HG03280 (cell line): ENCODE data around the gene TEKT5.

ENCODE experiments used
- ATAC-seq: cut with Tn5 transposase; IDR thresholded peaks from one replicate; pipeline ENCODE4 v1.9.1; 2021; ENCODE audit warnings: mild to moderate bottlenecking, moderate library complexity; ENCODE audit not compliant: unreplicated experiment

Gene TEKT5

DNA sequence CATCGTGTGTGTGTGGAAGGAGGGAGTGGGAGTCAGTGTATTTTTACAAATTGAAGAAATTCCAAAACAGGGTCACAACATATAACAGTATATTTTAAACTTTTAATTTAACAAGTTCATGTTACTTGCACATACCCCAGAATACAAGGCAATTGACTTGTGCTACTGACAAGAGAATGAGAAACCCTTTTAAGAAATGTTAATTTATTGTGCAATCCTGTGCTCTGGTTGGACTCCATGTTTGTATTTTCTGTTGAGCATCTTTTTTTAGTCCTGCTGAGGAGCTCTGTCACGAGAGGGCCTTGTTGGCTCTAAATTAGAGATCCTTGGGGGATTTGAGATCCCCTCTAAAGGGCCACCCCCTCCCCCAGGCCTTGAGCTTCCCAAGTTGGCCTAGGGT, 113.2 kb downstream of the TEKT5 start:
- no peak for ATAC-seq

DNA sequence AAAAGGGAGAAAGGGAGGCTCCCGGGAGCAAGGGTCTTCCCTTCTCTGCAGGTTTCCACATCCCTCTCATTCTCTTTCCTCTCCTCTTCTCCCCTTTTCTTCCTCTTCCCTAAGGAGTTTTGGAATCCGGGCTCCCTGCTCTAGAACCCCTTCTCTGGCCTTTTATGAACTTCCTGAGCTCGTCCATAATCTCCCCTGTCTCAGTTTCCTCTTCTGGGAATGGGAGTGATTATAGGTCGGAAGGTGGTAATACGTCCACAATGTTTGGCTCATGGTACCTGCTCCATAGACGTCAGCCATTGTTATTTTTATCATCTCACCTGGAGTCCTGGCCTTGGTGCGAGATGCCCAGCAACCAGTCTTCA, 113.9 kb downstream of the TEKT5 start:
- ATAC-seq = no peak

DNA sequence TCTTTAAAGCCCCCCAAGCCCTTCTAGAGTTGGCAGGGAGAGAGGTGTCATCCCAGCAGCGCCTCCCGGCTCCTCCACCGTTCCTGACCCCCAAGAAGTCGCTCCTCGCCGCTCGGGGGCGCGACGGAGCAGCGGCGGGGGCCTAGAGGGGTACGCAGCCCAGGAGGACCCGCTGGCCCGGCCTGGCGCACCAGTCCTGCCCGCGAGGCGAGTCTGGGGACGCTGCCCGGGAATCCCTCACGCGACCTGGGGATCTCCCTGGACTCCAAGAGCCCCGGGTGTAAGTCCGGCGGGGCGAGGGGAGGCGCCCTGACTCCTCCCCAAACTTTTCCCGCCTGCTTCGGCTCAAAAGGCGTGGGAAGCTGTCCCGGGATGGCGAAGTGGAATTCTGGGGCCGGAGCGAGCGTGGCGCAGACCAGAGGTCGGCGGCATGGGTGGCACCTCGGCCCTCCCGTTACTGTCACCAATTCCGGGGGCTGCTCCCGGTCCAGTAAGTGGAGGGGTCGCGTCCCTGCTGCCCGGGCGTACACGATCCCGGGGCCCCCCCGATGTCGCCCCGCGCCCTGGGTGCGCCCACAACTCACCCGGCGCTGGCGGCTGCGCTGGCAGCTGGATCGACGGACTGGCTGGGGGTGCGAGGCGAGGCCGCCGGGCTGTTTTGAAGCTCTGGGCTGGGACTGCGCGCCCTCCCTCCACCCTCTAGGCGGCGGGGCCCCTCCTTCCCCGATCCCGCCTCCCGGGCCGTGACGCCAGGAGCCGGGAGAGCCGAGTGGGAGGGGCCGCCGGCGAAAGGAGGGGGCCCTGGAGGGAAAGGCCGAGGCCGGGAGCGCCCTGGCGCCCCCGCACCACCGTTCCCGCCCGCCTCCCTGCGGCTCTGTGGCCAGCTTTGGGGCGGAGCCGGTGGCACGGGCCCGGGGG, 114.5 kb downstream of the TEKT5 start, which contains the start of gene EMP2:
Gene EMP2, minus strand, starts transcription at position 634 of the 918 bp plus-strand sequence. CDS start 32,981 bp downstream, outside the sequence.
- ATAC-seq = no peak

DNA sequence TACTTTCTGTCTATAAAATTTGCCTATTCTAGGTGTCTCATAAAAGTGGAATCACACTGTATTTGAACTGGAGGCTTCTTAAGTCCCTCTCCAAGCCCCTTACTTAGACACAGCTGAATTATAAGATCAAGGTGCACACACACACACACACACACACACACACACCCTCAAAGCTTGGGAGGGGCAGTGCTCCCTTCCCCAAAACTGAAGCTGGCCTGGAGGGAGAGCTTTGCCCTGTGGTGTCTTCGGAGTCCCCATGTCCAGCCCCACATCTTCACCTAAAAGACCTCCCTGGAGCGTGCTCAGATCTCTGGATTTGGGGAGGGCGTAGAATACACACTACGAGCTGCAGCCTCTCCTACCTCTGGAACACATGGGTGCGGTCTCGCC, 115.2 kb downstream of the TEKT5 start:
- ATAC-seq = no peak

DNA sequence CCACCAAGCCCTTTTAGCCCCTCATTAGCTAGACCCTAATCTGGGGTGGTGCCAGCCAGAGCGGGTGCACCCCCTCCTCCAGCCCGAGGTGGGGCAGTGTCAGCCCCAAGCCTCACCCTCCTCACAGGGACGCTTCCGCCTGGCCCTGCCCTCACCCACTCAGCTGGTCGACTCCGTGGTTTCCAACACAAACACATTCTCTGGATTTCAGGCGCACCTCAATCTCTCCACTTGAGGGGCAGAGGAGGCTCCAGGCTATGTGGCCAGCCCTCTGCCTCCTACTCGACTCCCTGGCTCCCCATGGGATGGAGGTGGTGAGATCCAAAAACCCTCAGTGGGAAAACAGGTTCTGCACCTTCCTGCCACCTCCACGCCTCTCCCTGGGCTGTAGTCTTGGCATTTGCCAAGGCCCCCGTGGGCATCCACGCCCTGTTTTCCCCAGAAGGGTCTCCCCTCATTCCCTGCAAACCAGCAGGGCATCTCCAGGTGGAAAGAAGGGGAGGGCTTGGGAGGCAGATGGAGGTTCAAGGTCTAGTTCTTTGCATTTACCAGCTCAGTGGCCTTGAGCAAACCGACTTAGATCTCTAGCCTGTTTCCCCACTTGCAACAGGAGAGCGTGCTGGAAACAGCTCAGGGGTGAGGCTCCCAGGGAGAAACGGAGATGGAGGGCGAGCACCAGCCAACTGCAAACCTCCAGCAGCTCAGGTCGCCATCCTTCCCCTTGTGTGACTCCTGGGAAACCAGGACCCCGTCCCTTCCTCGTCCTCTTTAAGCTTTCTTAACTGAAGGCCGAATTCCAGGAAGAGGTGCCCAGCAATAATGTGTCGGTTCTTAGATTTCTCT, 116.0 kb downstream of the TEKT5 start:
- no peak for ATAC-seq
